Dedifferentiated amniotic fluid mesenchymal stem cell (primary cell): Measurements from ENCODE around the gene MAT1A.
"Not testable (repeated sequence)": the region's sequence is repeated elsewhere in the genome, so short reads cannot be mapped to it uniquely, and the experiment has no call there.

Experiments used
- DNase-seq: peaks from one replicate; pipeline ENCODE4 v3.0.0-alpha.2; 2016; ENCODE audit errors: extremely low spot score

Gene MAT1A

DNA sequence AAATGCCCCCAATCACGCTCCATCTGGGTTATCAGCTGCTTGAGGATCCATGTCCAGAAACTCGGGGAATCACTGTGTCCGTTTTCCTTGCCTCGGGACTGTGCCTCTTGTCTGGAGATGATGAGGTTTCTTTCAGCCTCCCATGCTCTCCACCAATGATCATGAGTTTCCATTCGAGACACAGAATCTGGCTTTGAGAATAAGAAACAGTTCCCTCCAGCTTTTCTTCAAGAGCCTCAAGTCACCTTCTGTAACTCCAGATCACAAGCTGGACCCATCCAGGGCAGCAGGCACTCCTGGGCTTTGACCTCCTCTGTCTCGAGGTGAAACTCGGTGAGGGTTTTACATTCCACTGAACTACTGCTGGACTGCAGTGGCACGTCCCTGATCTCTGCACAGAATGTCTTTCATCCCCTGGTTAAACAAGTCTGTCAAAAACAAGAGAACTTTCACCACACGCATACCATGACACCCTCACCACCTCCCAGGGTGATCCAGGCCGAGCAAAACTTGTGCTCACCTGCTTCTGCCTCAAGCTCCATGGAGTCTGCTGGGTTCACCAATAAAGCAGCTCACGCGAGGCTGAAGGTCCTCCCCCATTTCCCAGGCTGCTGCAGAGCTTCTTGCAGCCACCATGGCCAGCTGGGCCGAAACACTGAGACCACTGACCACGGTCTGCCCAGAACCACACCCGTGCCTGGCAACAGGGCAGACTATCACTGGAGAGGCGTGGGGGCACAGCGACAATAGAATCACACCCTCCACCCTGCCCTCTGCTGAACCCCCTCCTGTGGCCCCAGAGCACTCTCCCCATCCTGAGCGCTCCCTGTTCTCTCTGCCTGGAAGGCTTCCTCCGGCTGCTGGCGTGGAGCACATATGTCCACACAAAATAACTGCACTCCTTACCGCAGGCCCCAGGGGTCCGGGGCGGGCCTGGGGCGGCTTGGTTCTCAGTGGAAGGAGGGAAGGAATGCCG lies 25.1 kb downstream of the MAT1A start:
- DNase-seq, result no peak

GRCh38 chr10:80261316-80262030 lies 28.0 kb downstream of the MAT1A start:
- DNase-seq, result no peak

DNA sequence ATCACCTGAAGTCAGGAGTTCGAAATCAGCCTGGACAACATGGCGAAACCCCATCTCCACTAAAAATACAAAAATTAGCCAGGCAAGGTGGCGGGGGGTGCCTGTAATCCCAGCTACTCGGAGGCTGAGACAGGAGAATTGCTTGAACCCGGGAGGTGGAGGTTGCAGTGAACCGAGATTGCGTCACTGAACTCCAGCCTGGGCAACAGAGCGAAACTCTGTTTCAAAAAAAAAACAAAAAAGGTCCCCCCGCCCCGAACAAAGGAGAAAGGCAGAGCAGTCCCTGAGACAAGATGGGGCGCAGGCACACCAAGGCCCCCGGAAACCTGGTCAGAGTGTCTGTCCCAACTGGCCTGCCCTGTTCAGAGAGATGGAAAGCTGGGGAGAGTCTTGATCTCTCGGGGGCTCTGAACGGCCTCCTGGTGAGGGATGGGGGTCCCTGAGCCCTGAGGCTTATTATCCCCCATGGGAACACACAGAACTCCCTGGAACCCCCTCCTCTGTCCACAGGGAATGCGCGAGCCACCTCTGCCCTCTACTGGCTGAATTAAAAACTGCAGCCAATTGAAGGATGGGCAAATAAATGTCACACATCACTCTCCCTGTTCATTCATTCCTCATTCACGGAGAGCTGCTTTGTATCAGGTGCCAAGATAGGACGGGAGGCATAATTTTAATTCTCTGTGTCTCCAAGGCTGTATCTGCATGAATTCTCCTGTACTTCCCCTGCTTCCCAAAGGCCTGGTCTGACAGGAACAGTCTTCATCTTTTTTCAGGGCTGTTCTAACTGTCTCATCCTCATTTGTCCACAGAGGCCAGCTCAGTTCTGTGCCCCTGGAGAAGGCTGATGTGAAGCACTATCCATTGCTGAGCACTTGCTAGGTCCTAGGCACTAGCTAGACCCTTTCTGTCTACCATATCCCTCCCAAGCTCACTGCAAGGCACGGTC lies 28.9 kb downstream of the MAT1A start:
- DNase-seq, result peak; percentile 38

GRCh38 chr10:80259405-80259871 lies 30.0 kb downstream of the MAT1A start:
- no peak for DNase-seq

DNA sequence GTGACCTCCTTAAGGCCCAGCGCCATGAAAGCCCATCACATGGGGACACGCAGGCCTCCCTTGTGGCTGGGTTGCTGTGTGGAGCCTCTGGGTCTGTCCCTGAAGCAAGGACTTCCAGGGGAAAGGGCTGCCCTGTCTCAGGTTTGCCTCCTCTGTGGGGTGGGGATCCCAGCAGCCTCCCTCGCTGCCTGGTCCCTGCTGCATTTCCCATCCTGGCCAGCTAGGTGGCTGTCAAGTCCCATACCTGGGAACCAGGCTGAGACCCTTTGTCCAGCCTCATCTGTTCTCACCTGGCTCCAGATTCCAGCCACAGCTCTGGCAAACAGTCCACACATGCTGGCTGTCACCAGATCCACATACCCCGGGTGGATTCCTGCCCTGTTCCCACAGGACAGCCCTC lies 32.7 kb downstream of the MAT1A start:
- not testable (repeated sequence) for DNase-seq

- not testable (repeated sequence) for DNase-seq
Observed at GRCh38 chr10:80254726-80255125, 34.7 kb downstream of the MAT1A start.

DNA sequence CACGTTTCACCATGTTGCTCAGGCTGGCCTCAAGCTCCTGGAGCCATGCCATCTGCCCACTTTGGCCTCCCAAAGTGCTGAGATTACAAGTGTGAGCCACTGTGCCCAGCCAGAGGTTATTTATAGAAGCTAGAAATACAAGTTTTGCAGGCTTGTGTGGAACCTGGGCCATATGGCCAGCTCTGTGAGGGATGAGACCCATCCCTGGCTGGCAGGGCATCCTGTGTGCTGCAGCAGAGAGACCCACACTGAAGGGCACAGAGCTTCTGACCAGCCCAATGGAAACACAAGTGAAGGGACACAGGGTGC lies 35.5 kb downstream of the MAT1A start:
- not testable (repeated sequence) for DNase-seq

GRCh38 chr10:80253266-80253962 lies 36.0 kb downstream of the MAT1A start:
- no peak for DNase-seq

GRCh38 chr10:80252296-80252887 lies 37.1 kb downstream of the MAT1A start:
- no peak for DNase-seq

GRCh38 chr10:80251703-80252280 lies 37.7 kb downstream of the MAT1A start:
- DNase-seq, result not testable (repeated sequence)

GRCh38 chr10:80250399-80250798 lies 39.1 kb downstream of the MAT1A start:
- DNase-seq, result not testable (repeated sequence)

DNA sequence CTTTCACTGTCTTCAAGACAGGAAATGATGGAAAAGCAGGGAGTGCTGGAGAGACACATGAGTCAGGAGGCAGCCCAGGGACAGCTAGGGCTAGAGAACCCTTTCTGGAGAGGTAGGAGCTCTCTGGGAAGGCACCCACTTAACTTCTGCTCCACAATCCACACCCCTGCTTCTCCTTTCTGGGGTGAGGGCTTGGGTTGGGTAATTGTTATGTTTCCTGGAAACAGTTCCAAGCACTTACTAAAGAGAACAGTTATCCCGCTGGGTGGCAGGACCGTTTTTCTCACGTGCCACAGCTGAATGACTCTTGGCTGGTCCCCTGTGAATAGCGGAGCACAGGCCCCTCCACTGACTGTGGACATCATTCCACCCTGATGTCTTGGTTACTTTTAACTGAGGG lies 39.6 kb downstream of the MAT1A start:
- DNase-seq, result not testable (repeated sequence)

DNA sequence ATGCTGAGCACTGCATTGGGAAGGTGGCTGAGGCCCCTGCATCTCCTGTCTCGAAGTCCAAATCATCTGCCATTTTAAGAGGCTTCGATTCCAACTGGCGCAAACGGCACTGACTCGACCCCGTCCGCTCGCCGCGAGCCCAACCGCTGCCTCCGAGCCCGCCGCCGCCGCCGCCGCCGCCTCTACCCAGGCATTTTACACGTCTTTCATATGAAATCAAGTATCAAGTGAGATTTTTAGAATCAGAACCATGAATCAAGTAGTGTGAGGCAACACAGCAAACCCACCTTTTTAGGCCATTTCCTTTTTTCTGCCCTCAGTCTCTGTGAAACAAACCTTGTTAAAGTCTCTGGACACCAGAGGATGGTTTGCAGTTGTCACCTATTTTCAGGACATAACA lies 41.8 kb downstream of the MAT1A start:
- not testable (repeated sequence) for DNase-seq

- not testable (repeated sequence) for DNase-seq
Observed at GRCh38 chr10:80244371-80244770, 45.1 kb downstream of the MAT1A start.

- not testable (repeated sequence) for DNase-seq
Observed at GRCh38 chr10:80242341-80242740, 47.1 kb downstream of the MAT1A start.

DNA sequence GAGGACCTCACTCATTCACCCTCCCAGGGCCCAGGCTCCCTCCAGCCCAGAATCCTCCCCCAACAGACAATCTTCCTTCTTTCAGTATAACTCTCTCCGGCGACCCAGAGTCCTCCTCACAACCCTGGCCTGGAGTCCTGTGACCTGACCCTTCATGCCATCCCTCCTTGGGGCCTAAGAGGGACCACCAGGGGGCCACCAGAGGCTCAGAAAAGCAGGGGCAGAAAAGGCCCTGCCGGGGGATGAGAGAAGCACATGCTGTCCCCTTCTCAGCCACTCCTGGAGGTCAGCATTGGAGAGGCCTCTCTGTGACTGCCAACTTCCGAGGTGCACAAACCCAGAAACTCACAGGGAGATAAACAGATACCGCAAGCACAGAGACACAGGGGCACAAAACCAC lies 53.0 kb downstream of the MAT1A start:
- DNase-seq, result not testable (repeated sequence)

DNA sequence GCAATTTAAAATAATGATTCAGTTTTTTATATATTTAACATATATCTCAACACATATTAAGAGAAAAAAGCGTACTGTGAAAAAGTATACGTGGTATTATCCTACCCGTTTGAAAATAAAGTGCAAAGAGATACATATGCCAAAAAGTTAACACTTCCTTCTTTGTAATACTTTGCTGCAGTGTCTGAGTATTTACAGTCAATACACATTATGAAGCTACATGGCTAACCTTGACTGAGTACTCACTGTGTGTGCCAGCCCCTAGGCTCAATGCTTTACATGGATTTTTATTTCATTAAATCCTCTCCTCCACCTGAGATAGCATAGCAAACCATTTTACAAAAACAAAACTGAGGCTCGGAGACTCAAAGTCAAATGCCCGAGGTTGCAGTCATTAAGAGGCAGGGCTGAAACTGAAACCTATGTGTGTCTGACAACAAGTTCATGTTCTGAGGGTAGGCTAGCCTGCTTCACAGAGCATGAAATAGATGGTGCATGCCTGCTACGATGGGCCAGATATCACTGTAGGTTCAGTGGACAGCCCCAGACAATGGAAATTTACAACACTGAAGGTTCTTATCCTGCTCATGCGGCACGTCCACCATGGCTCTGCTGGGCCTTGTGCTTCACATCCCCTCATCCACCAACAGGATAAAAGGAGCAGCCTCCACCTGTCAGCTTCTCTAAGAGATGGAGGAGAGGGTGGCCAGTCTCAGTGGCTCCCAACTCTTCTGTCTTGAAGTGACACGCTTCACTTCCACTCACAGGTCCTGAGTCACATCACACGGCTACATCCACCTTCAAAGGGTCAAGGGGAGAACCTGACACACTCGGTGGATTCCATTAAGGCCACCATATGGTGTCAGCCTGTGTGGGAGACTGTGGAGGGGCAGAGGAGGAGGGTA lies 54.9 kb downstream of the MAT1A start:
- DNase-seq, result not testable (repeated sequence)

DNA sequence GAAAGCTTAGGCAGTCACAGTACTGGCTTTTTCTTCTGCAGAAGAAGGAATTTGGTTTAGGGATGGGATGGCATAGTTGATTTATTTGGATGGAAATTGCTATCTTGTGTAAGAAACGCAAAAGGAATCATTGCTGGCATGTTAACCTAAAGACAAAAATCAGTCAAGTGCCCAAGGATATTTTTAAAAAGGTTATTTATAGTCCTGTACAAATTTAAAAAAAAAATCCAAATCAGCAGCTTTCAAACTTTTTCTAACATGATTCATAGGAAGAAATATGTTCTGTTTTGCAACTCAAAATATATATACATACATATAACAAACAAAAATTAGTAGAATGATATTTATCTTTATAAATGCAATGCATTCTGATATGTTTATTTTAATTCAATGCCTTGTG lies 55.6 kb downstream of the MAT1A start:
- not testable (repeated sequence) for DNase-seq

- not testable (repeated sequence) for DNase-seq
Observed at GRCh38 chr10:80226723-80227122, 62.7 kb downstream of the MAT1A start.
